Mammary epithelial cell (primary cell): Measurements from ENCODE around the gene PMPCA.

Experiments used
- EZH2 ChIP-seq: IDR thresholded peaks from 2 replicates; pipeline ENCODE4 v1.6.1; 2012; ENCODE audit warnings: low read length, inconsistent platforms, borderline replicate concordance
- TF ChIP-seq, protein P1 (sequence below), 2 donors: IDR thresholded peaks in 1 of 2; conservative IDR thresholded peaks in 1 of 2; 2 replicates each; pipeline ENCODE4 v1.5.1; 2011 to 2012; ENCODE audit warnings: inconsistent platforms in 2 of 2, low read length in 2 of 2, mild to moderate bottlenecking in 2 of 2, control low read depth in 1 of 2, low read depth in 1 of 2; ENCODE audit not compliant: insufficient read depth in 1 of 2; ENCODE audit errors: extremely low read depth in 1 of 2

DNA sequence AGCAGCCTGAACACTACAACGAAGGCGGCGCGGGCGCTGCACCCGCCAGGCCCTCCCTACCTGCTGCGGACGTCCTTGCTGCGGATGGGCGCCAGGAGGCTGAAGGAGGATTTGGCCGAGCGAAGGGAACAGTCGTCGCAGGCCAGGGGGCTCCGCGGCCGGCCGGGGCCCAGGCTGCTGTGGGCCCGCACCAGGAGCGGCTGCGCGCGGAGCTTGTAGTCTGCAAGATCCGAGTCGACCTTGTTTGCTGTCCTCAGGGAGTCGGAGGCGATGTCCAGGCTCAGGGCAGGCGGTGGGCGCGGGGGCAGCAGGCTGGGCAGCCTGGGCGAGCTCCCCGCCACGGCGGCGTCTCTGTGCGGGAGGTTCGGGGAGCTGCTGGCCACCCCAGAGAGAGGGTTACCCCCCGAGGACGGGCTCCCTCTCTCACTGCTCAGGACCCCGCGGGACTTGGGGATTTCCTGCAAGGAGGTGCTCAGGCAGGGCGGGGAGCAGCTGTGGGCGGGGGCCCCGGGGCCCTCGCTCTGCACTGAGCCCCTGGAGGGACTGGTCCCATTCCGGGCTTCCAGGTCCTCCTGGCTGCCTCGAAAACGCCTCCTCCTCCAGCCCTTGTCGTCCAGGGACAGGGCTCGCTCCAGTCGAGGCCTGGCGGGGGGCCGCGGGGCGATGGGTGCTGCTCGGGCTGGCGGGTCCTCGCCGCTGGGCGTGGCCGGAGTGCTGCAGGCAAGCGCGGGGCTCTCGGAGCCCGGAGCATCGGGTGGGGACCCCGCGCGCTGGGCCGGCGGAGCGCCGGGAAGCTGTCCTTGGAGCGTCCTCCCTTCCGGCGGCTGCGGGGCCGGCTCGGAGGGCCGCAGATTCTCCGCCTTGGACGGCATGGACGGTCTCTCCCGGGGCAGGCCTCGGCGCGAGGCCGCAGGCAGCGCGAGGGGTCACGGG, 28.4 kb downstream of the PMPCA start:
- TF ChIP-seq, protein P1, sequence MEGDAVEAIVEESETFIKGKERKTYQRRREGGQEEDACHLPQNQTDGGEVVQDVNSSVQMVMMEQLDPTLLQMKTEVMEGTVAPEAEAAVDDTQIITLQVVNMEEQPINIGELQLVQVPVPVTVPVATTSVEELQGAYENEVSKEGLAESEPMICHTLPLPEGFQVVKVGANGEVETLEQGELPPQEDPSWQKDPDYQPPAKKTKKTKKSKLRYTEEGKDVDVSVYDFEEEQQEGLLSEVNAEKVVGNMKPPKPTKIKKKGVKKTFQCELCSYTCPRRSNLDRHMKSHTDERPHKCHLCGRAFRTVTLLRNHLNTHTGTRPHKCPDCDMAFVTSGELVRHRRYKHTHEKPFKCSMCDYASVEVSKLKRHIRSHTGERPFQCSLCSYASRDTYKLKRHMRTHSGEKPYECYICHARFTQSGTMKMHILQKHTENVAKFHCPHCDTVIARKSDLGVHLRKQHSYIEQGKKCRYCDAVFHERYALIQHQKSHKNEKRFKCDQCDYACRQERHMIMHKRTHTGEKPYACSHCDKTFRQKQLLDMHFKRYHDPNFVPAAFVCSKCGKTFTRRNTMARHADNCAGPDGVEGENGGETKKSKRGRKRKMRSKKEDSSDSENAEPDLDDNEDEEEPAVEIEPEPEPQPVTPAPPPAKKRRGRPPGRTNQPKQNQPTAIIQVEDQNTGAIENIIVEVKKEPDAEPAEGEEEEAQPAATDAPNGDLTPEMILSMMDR (conservative IDR thresholded peaks at IDR 0.05 in 1 of 2, IDR thresholded peaks at IDR 0.05 in 1 of 2; ENCODE audit: extremely low read depth in 1 of 2, insufficient read depth in 1 of 2, low read depth in 1 of 2, low read length in 2 of 2): no peak
- no peak for TF ChIP-seq EZH2
